Panc1 (cell line): ENCODE data around the gene SLC17A2. TPM values are rescaled to one million over a fixed set of nuclear protein-coding genes. Genes with fewer than 3 reads are reported as not detected.

ENCODE experiments used
- ATAC-seq: fragments of 200-7000 bp; cut with Tn5 transposase; 2 replicates; pipeline ENCODE4 v1.9.1; 2020; ENCODE audit warnings: mild to moderate bottlenecking, moderate library complexity
- BruUV-seq: library from RNA; stranded (reverse); fragments of 400-500 nt; replicated peaks from 2 replicates; lab custom pipeline; 2021; lab: Mats Ljungman, UMichigan
- CTCF ChIA-PET: fragments of 300-600 bp; sonication (Branson Sonifier 250); formaldehyde crosslinking; loops from one replicate; lab custom pipeline; 2022; ENCODE audit warnings: antibody characterized with exemption; lab: Charles Lee
- POLR2A ChIA-PET: fragments of 300-600 bp; sonication (Branson Sonifier 250); formaldehyde crosslinking; loops from one replicate; lab custom pipeline; 2022; ENCODE audit warnings: antibody characterized with exemption; lab: Charles Lee
- DNase-seq: peaks from one replicate; pipeline ENCODE4 v3.0.0-alpha.2; 2010; ENCODE audit warnings: low read depth, low spot score
- H3K27ac ChIP-seq: 2 replicates; pipeline ENCODE4 v1.5.1; 2011; ENCODE audit warnings: mild to moderate bottlenecking, low read length, inconsistent platforms
- H3K27me3 ChIP-seq: fragments of 200-500 bp; sonication (Bioruptor generic); 2 replicates; pipeline ENCODE4 v1.6.0; 2014; ENCODE audit warnings: low read length, inconsistent platforms; ENCODE audit not compliant: control insufficient read depth, insufficient read depth
- H3K36me3 ChIP-seq: fragments of 200-500 bp; sonication (Bioruptor generic); 2 replicates; pipeline ENCODE4 v1.5.1; 2014; ENCODE audit warnings: inconsistent platforms, mild to moderate bottlenecking, low read length, moderate library complexity; ENCODE audit not compliant: control insufficient read depth, insufficient read depth
- H3K4me1 ChIP-seq: 2 replicates; pipeline ENCODE4 v1.5.1; 2011; ENCODE audit warnings: inconsistent platforms, mild to moderate bottlenecking, low read length, moderate library complexity; ENCODE audit not compliant: control insufficient read depth, insufficient read depth
- H3K4me3 ChIP-seq, 2 experiments: 2 replicates each; pipeline ENCODE4 v1.5.1; 2011 to 2012; ENCODE audit warnings: low read depth in 2 of 2, low read length in 2 of 2, mild to moderate bottlenecking in 2 of 2, inconsistent platforms in 1 of 2, moderate library complexity in 1 of 2
- H3K9me3 ChIP-seq: fragments of 200-500 bp; sonication (Bioruptor generic); 2 replicates; pipeline ENCODE4 v1.5.1; 2014; ENCODE audit warnings: low read depth, mild to moderate bottlenecking, inconsistent platforms, low read length, moderate library complexity; ENCODE audit not compliant: control insufficient read depth, insufficient read depth
- CTCF ChIP-seq: fragments of 450-650 bp; IDR thresholded peaks from 2 replicates; pipeline ENCODE4 v1.5.1; 2017; ENCODE audit warnings: mild to moderate bottlenecking
- POLR2AphosphoS5 ChIP-seq: IDR thresholded peaks from 2 replicates; pipeline ENCODE4 v1.6.1; 2012; ENCODE audit warnings: mild to moderate bottlenecking, low read depth, low read length, moderate library complexity
- SIN3A ChIP-seq: IDR thresholded peaks from 2 replicates; pipeline ENCODE4 v1.6.1; 2012; ENCODE audit warnings: low read depth, mild to moderate bottlenecking, low read length, moderate library complexity, borderline replicate concordance; ENCODE audit not compliant: insufficient read depth
- TCF7L2 ChIP-seq: IDR thresholded peaks from 2 replicates; pipeline ENCODE4 v1.6.1; 2011; ENCODE audit warnings: mild to moderate bottlenecking, low read depth, low read length, inconsistent platforms
- in situ Hi-C: cut with HindIII; loops from 2 replicates; pipeline ENCODE4 v1.10.0; 2016; ENCODE audit warnings: low sequenced_read_pairs, low pct_unique_long_range_greater_than_20kb
- intact Hi-C: fragments of 100-400 bp; cut with micrococcal nuclease; formaldehyde crosslinking; loops from one replicate; pipeline ENCODE4 v1.10.0; 2022; ENCODE audit not compliant: unreplicated experiment
- total RNA-seq: library from RNA; stranded (reverse); gene quantifications from one replicate; pipeline ENCODE4 v1.2.1, GENCODE V29; 2021; ENCODE audit not compliant: unreplicated experiment
- TF ChIP-seq, protein P1 (sequence below), 2 experiments: IDR thresholded peaks; 2 replicates each; pipeline ENCODE4 v1.6.1; 2011 to 2012; ENCODE audit warnings: low read depth in 2 of 2, control low read depth in 1 of 2, low read length in 1 of 2, mild to moderate bottlenecking in 1 of 2, moderate library complexity in 1 of 2; ENCODE audit not compliant: insufficient read depth in 1 of 2

SLC17A2 gene
- total RNA-seq, 1 experiment from 2014 or later = not detected

DNA sequence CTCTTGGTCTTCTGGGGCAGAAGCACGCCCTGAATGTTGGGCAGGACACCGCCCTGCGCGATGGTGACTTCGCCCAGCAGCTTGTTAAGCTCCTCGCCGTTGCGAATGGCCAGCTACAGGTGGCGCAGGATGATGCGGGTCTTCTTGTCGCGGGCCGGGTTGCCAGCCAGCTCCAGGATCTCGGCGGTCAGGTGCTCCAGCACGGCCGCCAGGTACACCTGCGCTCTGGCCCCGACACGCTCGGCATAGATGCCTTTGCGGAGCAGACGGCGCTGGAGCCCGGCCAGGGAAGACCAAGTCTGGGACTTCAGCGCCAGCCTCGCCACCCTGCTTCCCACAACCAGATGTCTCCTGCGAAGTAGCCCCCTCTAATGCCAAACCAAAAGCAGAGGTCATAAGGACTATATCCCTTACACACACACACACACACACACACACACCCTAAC lies 48.4 kb downstream of the SLC17A2 start:
- Histone ChIP-seq H3K4me3 (no peak overlapping the region), H3K27ac (no peak overlapping the region), H3K27me3 (no peaks in the 10 kb centered on the region), H3K9me3 (no peaks in the 10 kb centered on the region), H3K36me3 (no peaks in the 10 kb centered on the region), H3K4me1 (no peaks in the 10 kb centered on the region)
- TF ChIP-seq SIN3A (no peak), CTCF (no peak), POLR2AphosphoS5 (no peak), TCF7L2 (no peak)
- TF ChIP-seq, protein P1, sequence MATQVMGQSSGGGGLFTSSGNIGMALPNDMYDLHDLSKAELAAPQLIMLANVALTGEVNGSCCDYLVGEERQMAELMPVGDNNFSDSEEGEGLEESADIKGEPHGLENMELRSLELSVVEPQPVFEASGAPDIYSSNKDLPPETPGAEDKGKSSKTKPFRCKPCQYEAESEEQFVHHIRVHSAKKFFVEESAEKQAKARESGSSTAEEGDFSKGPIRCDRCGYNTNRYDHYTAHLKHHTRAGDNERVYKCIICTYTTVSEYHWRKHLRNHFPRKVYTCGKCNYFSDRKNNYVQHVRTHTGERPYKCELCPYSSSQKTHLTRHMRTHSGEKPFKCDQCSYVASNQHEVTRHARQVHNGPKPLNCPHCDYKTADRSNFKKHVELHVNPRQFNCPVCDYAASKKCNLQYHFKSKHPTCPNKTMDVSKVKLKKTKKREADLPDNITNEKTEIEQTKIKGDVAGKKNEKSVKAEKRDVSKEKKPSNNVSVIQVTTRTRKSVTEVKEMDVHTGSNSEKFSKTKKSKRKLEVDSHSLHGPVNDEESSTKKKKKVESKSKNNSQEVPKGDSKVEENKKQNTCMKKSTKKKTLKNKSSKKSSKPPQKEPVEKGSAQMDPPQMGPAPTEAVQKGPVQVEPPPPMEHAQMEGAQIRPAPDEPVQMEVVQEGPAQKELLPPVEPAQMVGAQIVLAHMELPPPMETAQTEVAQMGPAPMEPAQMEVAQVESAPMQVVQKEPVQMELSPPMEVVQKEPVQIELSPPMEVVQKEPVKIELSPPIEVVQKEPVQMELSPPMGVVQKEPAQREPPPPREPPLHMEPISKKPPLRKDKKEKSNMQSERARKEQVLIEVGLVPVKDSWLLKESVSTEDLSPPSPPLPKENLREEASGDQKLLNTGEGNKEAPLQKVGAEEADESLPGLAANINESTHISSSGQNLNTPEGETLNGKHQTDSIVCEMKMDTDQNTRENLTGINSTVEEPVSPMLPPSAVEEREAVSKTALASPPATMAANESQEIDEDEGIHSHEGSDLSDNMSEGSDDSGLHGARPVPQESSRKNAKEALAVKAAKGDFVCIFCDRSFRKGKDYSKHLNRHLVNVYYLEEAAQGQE (IDR thresholded peaks at IDR 0.05; ENCODE audit: insufficient read depth in 1 of 2, low read depth in 2 of 2, low read length in 1 of 2) = no peak
- in situ Hi-C loops = no loop called here
- no TSS peak for BruUV-seq
- ATAC-seq (no peak), DNase-seq (no peak)
- POLR2A ChIA-PET = no interaction called here
- CTCF ChIA-PET = interaction anchor here (0.6 kb wide), 1 partner anchor 220 kb away, joined by 3 read pairs; no protein-coding TSS in a partner anchor
- intact Hi-C loops = no loop called here

- Histone ChIP-seq H3K9me3 (no peaks in the 10 kb centered on the region), H3K27ac (no peak overlapping the region), H3K4me3 (no peak overlapping the region), H3K27me3 (no peaks in the 10 kb centered on the region), H3K4me1 (no peaks in the 10 kb centered on the region), H3K36me3 (no peaks in the 10 kb centered on the region)
- no TSS peak for BruUV-seq
- DNase-seq (no peak), ATAC-seq (no peak)
- in situ Hi-C loops (no loop called here), intact Hi-C loops (no loop called here)
- POLR2A ChIA-PET = no interaction called here
- TF ChIP-seq POLR2AphosphoS5 (no peak), SIN3A (no peak), CTCF (no peak), TCF7L2 (no peak)
- TF ChIP-seq, protein P1 (IDR thresholded peaks at IDR 0.05; ENCODE audit: insufficient read depth in 1 of 2, low read depth in 2 of 2, low read length in 1 of 2) = no peak
- CTCF ChIA-PET = no interaction called here
Measured at GRCh38 chr6:25880601-25881000, 49.9 kb downstream of the SLC17A2 start.
